Tibial artery (tissue), 4 donors: ENCODE measurements around the gene ERC2.

Source experiments
- DNase-seq, 2 donors: peaks; one replicate each; pipeline ENCODE4 v3.0.0-alpha.2; 2019
- H3K27ac ChIP-seq, 2 donors: fragments of 200-600 bp; sonication (generic) in 1 of 2; 1 replicate in 1 of 2; 2 replicates in 1 of 2; pipeline ENCODE4 v1.5.1; 2018 to 2019; ENCODE audit warnings: mild to moderate bottlenecking in 1 of 2
- H3K27me3 ChIP-seq, 2 donors: fragments of 200-600 bp; sonication (generic) in 1 of 2; one replicate each; pipeline versions ENCODE4 v1.5.1 to v1.6.0; 2016 to 2019
- H3K36me3 ChIP-seq, 3 donors: fragments of 200-600 bp; sonication (generic) in 2 of 3; one replicate each; pipeline ENCODE4 v1.5.1; 2016 to 2019; ENCODE audit warnings: mild to moderate bottlenecking in 2 of 3
- H3K4me1 ChIP-seq, 4 donors: fragments of 200-600 bp; sonication (generic) in 2 of 4; 1 replicate in 3 of 4; 2 replicates in 1 of 4; pipeline ENCODE4 v1.5.1; 2016 to 2019
- H3K4me3 ChIP-seq, 2 donors: fragments of 200-600 bp; sonication (generic) in 1 of 2; 1 replicate in 1 of 2; 2 replicates in 1 of 2; pipeline ENCODE4 v1.5.1; 2018 to 2019; ENCODE audit warnings: mild to moderate bottlenecking in 2 of 2
- H3K9me3 ChIP-seq, 3 donors: fragments of 200-600 bp; sonication (generic) in 1 of 3; one replicate each; pipeline ENCODE4 v1.5.1; 2016 to 2019
- intact Hi-C: fragments of 100-400 bp; cut with DNase I; formaldehyde crosslinking; loops from one replicate; pipeline ENCODE4 v1.15.0; 2023; ENCODE audit warnings: low total_unique reads
- TF ChIP-seq, protein P1 (sequence below), 2 experiments: fragments of 200-600 bp in 1 of 2; fragments of 450-650 bp in 1 of 2; IDR thresholded peaks; one replicate each; pipeline ENCODE4 v1.5.1; 2017 to 2019; ENCODE audit warnings: antibody characterized with exemption in 2 of 2, mild to moderate bottlenecking in 1 of 2, moderate library complexity in 1 of 2

The ERC2 gene

DNA sequence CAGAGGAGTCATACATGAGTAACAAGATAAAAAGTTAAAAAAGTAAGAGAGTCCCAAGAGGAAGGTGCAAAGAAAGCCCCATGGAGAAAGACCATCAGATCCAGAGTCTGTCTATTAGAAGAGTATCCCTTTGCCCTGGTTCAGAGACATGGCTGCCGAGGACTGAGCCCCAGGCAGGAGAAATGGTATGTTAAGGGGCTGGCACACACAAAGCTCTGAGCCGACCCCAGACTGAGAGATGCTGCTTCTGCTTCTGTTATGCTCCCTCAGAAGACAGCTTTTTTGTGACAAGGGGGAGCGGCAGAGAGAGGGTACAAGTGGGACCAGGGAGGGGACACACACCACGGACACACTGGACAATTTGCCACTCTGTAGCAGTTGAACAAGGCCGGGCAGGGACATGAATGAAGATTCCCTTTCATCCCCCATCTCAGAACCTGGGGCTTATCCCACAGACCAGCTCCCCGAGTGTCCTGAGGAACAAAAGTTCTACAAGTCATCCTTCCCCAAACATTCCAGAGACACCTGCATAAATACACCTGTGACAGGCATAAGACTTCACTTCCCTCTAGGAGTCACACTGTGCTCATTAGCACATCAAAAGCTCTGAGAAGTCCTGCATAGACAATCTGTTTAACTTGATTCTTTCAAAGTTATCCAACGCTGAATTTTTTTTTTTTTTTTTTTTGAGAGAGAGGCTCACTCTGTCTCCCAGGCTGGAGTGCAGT, 819.5 kb downstream of the ERC2 start:
- TF ChIP-seq, protein P1, sequence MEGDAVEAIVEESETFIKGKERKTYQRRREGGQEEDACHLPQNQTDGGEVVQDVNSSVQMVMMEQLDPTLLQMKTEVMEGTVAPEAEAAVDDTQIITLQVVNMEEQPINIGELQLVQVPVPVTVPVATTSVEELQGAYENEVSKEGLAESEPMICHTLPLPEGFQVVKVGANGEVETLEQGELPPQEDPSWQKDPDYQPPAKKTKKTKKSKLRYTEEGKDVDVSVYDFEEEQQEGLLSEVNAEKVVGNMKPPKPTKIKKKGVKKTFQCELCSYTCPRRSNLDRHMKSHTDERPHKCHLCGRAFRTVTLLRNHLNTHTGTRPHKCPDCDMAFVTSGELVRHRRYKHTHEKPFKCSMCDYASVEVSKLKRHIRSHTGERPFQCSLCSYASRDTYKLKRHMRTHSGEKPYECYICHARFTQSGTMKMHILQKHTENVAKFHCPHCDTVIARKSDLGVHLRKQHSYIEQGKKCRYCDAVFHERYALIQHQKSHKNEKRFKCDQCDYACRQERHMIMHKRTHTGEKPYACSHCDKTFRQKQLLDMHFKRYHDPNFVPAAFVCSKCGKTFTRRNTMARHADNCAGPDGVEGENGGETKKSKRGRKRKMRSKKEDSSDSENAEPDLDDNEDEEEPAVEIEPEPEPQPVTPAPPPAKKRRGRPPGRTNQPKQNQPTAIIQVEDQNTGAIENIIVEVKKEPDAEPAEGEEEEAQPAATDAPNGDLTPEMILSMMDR (IDR thresholded peaks at IDR 0.05), result no peak
- no peak for DNase-seq

DNA sequence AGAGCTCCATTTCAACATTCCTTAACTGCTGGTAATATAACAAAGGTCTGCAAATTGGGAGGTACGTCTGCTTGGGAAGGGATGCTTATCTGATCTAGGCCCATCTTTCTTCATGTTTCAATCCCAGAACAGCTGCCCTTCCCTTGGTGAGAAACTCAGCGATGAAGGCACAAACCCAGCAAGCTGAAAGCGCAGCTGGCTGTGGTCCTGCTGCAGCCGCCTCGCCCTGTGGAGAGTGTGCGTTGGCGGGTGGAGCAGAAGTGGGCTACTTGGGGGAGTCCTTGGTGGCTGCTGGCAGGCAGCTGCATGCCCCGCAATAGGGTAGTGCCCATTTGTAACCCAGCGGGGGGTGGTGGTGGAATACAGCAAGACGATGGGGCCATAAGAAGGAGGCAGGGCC, 820.6 kb downstream of the ERC2 start:
- TF ChIP-seq, protein P1 (IDR thresholded peaks at IDR 0.05), result no peak
- Histone ChIP-seq H3K27me3 (peaks cover 0 to 17% of the 10 kb centered on the region in 2 donors), H3K4me3 (no peak overlapping the region), H3K4me1 (no peaks in the 10 kb centered on the region), H3K27ac (no peak overlapping the region), H3K9me3 (no peaks in the 10 kb centered on the region), H3K36me3 (no peaks in the 10 kb centered on the region)
- intact Hi-C loops, result no loop called here
- DNase-seq, result no peak

More for the DNA sequence above, 819.5 kb downstream of the ERC2 start:
- peaks cover 0 to 17% of the 10 kb centered on the region in 2 donors for H3K27me3 ChIP-seq
- no peaks in the 10 kb centered on the region for H3K36me3 ChIP-seq
- no peak overlapping the region for H3K4me3 ChIP-seq
- no peak overlapping the region for H3K27ac ChIP-seq
- intact Hi-C loops, result no loop called here
- H3K9me3 ChIP-seq, result no peaks in the 10 kb centered on the region
- H3K4me1 ChIP-seq, result no peaks in the 10 kb centered on the region

DNA sequence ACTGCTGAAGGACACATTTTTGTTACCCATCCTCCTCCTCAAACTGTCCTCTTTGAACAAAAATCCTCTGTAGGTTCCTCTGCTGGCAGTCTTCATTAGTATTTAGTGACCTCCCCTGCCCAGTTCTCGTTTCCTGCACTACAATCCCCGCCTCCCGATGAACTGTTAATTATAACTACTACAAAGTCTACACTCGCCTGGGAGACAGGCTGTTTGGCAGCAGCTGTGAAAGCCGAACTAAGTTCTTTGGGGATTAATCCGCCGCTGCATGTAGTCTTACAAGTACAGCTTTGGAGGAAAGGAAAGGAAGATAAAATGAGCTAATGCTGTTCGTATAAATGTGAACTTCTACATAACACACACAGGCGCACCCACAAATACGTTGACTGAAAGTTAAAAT, 821.2 kb downstream of the ERC2 start:
- H3K27me3 ChIP-seq, result peaks cover 0 to 17% of the 10 kb centered on the region in 2 donors
- DNase-seq, result no peak
- no peaks in the 10 kb centered on the region for H3K36me3 ChIP-seq
- H3K4me3 ChIP-seq, result no peak overlapping the region
- no peaks in the 10 kb centered on the region for H3K4me1 ChIP-seq
- no peaks in the 10 kb centered on the region for H3K9me3 ChIP-seq
- no peak overlapping the region for H3K27ac ChIP-seq
- TF ChIP-seq, protein P1 (IDR thresholded peaks at IDR 0.05), result no peak
- intact Hi-C loops, result no loop called here

DNA sequence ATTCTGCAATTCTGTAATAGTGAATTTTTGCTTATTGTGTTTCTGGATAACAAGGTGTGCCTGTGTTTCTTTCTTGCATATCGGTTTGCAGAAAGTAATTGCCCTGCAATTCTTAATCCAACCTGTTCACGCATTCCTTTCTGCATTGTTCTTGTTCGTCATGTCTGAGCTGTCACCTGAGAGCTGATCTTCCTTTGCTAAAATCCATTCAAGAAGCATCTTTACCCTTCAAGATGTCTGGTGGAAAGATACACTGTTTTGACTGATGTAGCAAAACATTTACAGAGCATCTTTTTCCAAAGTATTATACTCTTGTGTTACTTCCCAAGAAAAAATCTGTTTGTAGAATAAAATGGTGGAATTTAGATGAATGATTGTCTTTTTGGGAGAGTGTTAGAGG, 822.1 kb downstream of the ERC2 start:
- DNase-seq, result no peak
- Histone ChIP-seq H3K27ac (no peak overlapping the region), H3K27me3 (peaks cover 0 to 13% of the 10 kb centered on the region in 2 donors), H3K4me3 (no peak overlapping the region), H3K4me1 (no peaks in the 10 kb centered on the region), H3K9me3 (no peaks in the 10 kb centered on the region), H3K36me3 (no peaks in the 10 kb centered on the region)
- TF ChIP-seq, protein P1 (IDR thresholded peaks at IDR 0.05), result no peak
- intact Hi-C loops, result no loop called here

DNA sequence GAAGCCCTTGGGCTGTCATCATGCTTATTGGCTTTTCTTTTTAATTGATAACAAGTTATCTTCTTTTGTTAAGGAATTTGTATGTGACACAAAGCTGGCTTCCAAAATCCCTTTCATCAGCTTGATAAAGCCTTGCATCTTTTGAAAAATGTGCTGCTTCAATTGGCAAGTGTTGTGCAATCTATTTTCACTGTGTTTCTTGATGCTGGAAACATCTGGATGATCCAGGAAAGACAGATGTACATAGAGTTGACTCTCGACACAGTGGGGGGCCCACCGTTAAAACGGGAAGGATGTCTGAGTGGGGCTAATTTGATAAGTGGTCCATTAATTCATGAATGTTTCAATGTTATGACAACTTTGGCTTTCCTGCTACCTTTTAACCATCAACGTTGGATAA, 822.8 kb downstream of the ERC2 start:
- no peak overlapping the region for H3K27ac ChIP-seq
- no peak for DNase-seq
- no peaks in the 10 kb centered on the region for H3K9me3 ChIP-seq
- no peaks in the 10 kb centered on the region for H3K36me3 ChIP-seq
- TF ChIP-seq, protein P1 (IDR thresholded peaks at IDR 0.05), result no peak
- peaks cover 0 to 13% of the 10 kb centered on the region in 2 donors for H3K27me3 ChIP-seq
- intact Hi-C loops, result no loop called here
- no peak overlapping the region for H3K4me3 ChIP-seq
- H3K4me1 ChIP-seq, result no peaks in the 10 kb centered on the region
